Peyer's patch (tissue), 4 donors: ENCODE results near the gene PBLD.

ENCODE experiments used
- CTCF ChIP-seq, 6 experiments: fragments of 450-650 bp in 4 of 6; fragments of 200-600 bp in 2 of 6; sonication (generic) in 1 of 6; IDR thresholded peaks; one replicate each; pipeline ENCODE4 v1.5.1; 2017 to 2019; ENCODE audit warnings: antibody characterized with exemption in 6 of 6, mild to moderate bottlenecking in 3 of 6, moderate library complexity in 1 of 6
- POLR2A ChIP-seq, 2 donors: fragments of 450-650 bp; IDR thresholded peaks; one replicate each; pipeline ENCODE4 v1.5.1; 2017; ENCODE audit warnings: antibody characterized with exemption in 2 of 2, mild to moderate bottlenecking in 2 of 2, moderate library complexity in 2 of 2

DNA sequence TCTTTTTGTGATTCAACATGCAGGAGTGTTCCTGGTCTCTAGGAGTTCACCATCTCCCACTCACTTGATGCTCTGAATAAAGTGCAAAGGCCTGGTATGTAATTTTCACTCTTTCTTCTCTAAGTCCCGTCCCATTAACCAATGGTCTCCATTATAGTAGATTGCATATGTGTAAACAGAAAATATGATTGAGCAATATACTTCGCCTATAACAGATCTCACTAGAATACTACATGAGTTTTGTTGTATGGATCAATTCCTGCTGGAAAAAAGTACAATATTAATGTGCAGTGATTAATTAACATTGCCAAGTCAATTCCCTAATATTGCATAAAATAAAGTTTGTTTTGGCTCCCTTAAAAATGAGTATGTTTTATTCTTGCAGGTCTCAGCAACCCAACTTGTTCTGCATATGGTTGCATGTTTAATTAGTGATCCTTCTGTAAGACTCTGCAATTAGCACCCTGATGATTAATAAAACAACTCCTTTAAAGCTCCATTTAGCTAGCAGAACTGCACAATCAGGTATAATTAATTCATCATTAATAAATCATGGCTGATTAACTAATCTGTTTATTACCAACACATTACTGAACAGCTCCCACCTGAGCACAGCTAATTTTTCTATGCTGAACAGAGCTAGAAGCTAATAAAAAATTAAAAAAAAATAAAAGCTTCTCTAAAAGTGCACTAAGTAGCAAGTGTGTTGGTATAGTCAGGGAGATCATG, 63.0 kb downstream of the PBLD start:
- TF ChIP-seq CTCF (IDR thresholded peaks at IDR 0.05) (no peak), POLR2A (IDR thresholded peaks at IDR 0.05) (no peak)
